DMS 273 treated with DMSO at 0.1 percent for 48 hours (cell line): ENCODE results near the gene F12.

ENCODE experiments used
- DNase-seq: peaks from one replicate; lab custom pipeline; 2025; lab: John Stamatoyannopoulos, UW

Gene F12

GRCh38 chr5:177410575-177410974, 1.2 kb upstream of the F12 start:
- no peak for DNase-seq

GRCh38 chr5:177405805-177406204, 3.6 kb downstream of the F12 start:
- no peak for DNase-seq

GRCh38 chr5:177405312-177405711, 4.1 kb downstream of the F12 start:
- no peak for DNase-seq

- DNase-seq: peak; percentile 70
These were observed 4.7 kb downstream of the F12 start for GRCh38 chr5:177404641-177405179.

- DNase-seq: peak; percentile 53
These were observed 5.3 kb downstream of the F12 start for GRCh38 chr5:177403792-177404640.

- no peak for DNase-seq
These were observed 6.1 kb downstream of the F12 start for GRCh38 chr5:177403102-177403791.

- no peak for DNase-seq
These were observed 6.9 kb downstream of the F12 start for GRCh38 chr5:177402271-177403043.

- DNase-seq: no peak
These were observed 9.1 kb downstream of the F12 start, which contains the start of gene PFN3 for GRCh38 chr5:177399997-177400868. Gene PFN3, minus strand, starts transcription at chr5:177400661. Its CDS starts 85 bp downstream, at chr5:177400576.

- no peak for DNase-seq
These were observed 11.4 kb downstream of the F12 start for GRCh38 chr5:177397875-177398390.

- no peak for DNase-seq
These were observed 12.6 kb downstream of the F12 start for GRCh38 chr5:177396807-177397206.

- DNase-seq: no peak
These were observed 13.3 kb downstream of the F12 start for GRCh38 chr5:177396078-177396477.

GRCh38 chr5:177393990-177394389, 15.4 kb downstream of the F12 start:
- DNase-seq: no peak

- DNase-seq: no peak
These were observed 16.1 kb downstream of the F12 start for GRCh38 chr5:177393206-177393765.

- DNase-seq: no peak
These were observed 16.6 kb downstream of the F12 start for GRCh38 chr5:177392765-177393164.

- peak; percentile 42 for DNase-seq
These were observed 18.7 kb downstream of the F12 start for GRCh38 chr5:177390363-177391300.

- no peak for DNase-seq
These were observed 19.9 kb downstream of the F12 start for GRCh38 chr5:177389241-177390169.

- DNase-seq: no peak
These were observed 20.8 kb downstream of the F12 start for GRCh38 chr5:177388521-177389052.

GRCh38 chr5:177387405-177387804, 22.0 kb downstream of the F12 start:
- DNase-seq: no peak
